HG02763 (cell line): Measurements from ENCODE around the gene ARMH2.

Experiments used
- ATAC-seq: cut with Tn5 transposase; IDR thresholded peaks from one replicate; pipeline ENCODE4 v1.9.1; 2021; ENCODE audit warnings: mild to moderate bottlenecking, moderate library complexity; ENCODE audit not compliant: unreplicated experiment

ARMH2 gene

DNA sequence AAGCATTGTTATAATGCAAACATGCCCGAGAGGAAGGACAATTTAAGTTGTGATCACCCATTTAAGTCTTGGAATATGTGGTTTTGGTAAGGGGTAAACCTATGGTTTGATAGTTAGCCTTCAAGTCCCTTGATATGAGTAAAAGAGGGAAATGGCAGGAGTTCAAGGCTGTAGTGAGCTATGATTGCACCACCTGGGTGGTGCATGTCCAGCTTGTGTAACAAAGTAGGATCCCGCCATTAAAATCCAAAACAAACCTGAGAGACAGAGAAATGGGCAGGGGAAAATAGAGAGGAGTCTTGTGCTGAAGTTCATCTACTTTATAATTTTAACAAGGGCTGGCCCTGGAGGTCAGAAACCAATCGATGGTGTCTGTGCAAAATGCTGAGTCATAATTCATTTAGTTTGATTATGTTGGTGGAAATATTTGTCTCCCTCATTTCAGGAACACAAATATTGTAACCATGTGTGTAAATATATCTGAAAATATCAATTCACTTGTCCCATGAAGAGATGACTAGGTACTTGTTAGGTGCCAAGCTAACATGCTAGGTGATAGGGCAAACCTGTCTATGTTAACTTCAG, 23.2 kb upstream of the ARMH2 start:
- ATAC-seq = no peak

GRCh38 chr6:24818346-24818745, 19.6 kb upstream of the ARMH2 start:
- no peak for ATAC-seq

DNA sequence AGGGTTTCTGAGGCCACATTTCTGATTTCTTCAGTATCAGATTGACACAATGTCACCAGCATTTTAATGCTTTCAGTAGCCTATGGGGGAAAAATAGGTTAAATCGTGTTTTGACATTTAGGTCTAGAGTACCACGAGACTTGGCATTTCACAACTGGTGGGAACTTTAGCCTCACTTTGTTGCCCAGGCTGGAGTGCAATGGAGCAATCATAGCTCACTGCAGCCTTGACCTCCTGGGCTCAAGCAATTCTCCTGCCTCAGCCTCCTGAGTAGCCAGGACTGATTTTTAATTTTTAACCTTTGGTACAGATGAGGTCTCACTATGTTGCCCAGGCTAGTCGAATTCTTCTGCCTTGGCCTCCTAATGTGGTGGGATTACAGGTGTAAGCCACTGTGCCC, 11.0 kb upstream of the ARMH2 start:
- ATAC-seq = no peak

- no peak for ATAC-seq
Measured at GRCh38 chr6:24807584-24807983, 8.9 kb upstream of the ARMH2 start.

- no peak for ATAC-seq
Measured at GRCh38 chr6:24802271-24803059, 3.7 kb upstream of the ARMH2 start.

DNA sequence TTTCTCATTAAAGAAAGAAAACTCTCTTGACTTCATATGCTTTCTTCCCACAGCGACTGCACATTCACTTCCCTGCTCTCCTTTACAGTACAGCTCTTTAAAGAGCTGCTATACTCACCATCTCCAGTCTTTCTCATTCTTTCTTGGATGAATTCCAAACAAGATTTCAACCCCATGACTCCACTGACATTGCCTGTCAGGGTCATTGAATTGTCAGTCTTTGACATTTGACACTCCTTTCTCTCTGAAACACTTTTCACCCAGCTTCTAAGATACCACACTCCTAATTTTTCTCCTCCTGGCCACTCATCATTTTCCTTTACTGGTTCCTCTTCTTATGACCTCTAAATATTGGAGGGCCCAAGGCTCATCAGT, 811 bp upstream of the ARMH2 start:
- ATAC-seq = no peak

GRCh38 chr6:24797596-24798216, 1.0 kb downstream of the ARMH2 start:
- no peak for ATAC-seq

- ATAC-seq = no peak
Measured at GRCh38 chr6:24796616-24797290, 2.0 kb downstream of the ARMH2 start.

DNA sequence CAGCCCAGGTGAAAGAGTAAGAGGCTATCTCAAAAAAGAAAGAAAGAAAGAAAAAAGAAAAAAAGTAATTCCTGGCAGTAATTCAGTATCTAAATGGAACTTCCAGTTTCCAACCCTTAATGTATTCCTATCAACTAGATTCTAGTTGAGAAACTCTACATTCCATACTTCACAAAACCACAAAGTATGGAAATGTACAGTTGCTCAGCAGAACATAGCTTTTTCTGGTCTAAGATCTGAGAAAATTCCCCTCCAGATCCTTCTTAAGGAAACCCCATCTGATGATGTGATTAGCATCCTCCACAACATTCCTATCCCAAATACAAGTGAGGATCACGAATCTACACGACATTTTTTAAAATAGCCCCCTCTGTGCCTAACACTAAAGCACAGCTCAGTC, 3.6 kb downstream of the ARMH2 start:
- ATAC-seq = no peak

- no peak for ATAC-seq
Measured at GRCh38 chr6:24788031-24788665, 10.6 kb downstream of the ARMH2 start.

GRCh38 chr6:24780206-24780605, 18.5 kb downstream of the ARMH2 start:
- no peak for ATAC-seq

GRCh38 chr6:24779416-24780016, 19.2 kb downstream of the ARMH2 start:
- ATAC-seq = no peak

DNA sequence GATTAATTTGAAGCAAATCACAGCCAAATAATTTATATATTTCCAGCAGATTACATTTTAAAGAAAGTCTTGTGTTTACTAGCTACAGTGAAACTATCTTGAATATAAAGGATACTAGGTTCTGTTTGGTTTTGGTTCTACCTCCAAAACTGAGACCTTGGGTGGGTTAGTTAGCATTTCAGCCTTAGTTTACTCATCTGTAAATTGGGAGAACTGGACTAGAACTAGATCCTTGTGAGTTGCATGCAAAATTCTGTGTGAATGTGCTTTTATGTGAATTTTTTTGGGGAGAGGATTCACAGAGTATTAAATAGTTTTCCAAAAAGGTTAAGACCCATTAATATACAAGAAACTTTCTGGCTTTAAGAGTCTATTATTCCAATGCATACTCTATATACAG, 19.8 kb downstream of the ARMH2 start:
- ATAC-seq = no peak

DNA sequence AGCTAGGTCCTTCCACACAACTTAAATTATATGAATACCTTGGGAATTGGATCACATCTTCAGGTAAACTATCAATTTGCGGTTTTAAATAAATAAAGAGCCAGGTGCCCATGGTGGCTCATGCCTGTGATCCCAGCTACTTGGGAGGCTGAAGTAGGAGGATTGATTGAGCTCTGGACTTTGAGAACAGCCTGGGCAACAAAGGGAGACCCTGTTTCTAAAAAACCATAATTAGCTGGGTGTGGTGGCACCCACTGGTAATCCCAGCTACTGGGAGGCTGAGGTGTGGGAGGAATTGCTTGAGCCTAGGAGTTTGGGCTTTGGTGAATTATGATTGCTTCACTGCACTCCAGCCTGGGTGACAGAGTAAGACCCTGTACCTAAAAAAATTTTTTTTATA, 20.6 kb downstream of the ARMH2 start:
- no peak for ATAC-seq

DNA sequence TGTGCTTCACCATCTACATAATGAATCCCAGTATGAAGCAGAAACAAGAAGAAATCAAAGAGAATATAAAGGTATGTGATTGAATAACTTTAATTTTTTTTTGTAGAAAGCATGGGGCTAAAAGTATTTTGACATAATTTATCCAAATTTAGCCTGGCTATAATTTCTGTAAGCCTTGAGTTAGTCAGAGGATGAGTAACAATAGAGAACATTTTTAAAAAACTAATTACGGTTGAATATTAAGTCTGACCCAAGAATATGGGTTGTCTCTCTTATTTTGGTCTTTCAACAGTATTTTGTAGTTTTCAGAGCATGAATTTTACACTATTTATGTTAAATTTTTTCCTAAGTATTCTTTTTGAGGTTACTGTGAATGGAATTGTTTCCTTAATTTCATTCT, 21.5 kb downstream of the ARMH2 start:
- ATAC-seq = no peak

DNA sequence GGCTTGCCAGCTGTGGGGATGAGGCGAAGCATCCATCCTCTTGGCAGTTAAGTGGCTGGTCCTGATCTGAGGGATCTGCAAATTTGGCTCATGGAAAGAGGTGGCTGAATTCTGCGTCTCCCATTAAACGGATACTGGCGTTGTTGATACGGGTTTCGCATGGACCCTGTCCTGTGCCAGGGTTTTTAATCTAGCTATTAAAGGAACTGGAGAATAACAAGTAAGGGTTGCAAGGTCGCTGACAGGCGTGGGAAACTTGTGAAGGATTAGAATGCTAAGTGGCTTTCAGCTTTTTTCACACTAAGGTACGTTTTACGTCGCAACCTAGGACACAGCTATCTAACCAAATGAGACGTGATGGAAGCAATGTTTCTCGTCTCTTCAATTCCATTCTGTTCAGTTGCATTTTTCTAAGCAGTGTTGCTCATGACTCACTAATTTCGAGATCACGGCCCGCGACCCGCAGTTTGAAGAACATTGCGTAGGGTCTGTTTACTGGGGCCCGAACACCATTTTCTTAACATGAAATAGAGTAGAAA, 23.1 kb downstream of the ARMH2 start:
- ATAC-seq = no peak

- peak; percentile 97 for ATAC-seq
Measured at GRCh38 chr6:24774696-24775519, 23.8 kb downstream of the ARMH2 start, which contains the start of gene GMNN. Gene GMNN (plus strand): TSS chr6:24774937. CDS start chr6:24777247, 2,310 bp downstream.

GRCh38 chr6:24768361-24768760, 30.4 kb downstream of the ARMH2 start:
- ATAC-seq = no peak

DNA sequence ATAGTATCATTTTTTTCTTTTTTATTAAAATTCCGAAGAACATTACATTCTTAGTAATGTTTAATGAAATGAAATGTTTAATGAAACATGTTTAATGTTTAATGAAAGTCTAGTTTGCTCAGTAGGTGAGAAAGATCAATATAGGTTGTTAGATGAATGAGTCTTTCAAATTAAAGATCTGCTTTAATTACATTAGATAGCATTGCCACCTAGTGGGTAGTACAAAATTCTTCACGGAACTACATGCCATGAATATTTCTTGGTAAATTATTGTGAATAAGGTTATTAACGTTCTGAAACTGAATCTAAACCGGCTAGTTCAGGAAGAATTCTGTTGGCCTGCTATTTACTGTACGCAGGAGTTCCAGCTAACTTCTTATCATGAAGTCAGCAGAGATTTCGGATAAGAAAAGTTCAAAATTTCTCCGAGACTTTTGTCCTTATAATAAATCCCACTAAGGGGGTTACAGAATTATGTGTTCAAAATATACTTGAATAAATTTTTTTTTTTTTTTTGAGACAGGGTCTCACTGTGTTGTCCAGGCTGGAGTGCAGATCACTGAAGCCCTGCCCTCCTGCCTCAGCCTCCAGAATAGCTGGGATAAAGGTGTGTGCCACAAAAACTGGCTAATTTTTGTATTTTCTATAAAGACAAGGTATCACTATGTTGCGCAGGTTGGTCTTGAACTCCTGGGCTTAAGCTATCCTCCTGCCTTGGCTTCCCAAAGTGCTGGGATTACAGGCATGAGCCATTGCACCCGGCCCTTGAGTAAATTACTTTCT, 31.8 kb downstream of the ARMH2 start:
- ATAC-seq = no peak
